Kidney glomerular epithelial cell (primary cell): ENCODE measurements around the gene MAP2K1.

ENCODE experiments used
- DNase-seq: peaks from one replicate; lab custom pipeline; 2025; lab: John Stamatoyannopoulos, UW

Gene MAP2K1

DNA sequence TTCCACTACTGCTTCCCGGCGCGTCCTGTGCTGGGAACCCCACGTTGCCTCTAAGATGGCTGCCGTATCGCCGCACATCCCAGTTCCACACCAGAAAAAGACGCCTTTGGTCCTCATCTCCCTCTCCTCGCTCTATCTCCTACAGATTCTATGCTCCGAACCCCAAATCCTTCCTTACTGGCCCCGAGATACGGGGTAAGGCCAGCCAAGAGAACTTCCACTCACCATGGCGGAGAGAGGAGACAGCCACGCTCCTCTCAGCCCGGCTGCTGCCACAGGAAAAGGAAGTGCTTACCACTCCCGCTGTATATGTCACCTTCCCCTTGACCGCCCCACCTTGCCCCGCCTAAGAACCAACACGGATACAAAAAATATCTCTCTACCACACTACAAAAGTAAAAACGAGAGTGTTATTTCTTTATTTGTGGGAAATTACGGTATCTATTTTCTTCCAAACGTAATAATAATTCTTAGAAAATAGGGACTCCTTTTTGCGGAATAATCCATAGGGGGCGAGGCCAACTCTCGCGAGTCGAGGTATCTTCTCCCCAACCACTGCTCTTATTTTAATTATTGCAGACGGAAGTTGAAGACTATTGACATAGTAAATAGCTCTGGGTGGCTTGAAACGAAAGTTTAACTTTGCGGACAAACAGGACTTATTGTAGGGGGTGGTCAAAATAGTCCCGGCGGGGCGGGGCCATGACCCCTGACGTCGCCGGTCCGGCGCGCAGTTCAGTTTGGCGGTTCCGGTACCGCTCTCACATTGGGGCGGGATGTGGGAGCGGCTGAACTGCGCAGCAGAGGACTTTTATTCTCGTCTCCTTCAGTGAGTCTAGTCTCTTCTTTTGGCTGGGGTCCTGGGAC is 118.1 kb downstream of the MAP2K1 start, which contains the start of the genes RPL4 and ZWILCH:
TSS of gene RPL4 (minus strand) at position 293 of the 867 bp plus-strand sequence. CDS start at position 228, 65 bp downstream.
TSS of gene ZWILCH (plus strand) at position 764 of the 867 bp plus-strand sequence. CDS start at position 777, 13 bp downstream.
- DNase-seq, result peak; percentile 86

DNA sequence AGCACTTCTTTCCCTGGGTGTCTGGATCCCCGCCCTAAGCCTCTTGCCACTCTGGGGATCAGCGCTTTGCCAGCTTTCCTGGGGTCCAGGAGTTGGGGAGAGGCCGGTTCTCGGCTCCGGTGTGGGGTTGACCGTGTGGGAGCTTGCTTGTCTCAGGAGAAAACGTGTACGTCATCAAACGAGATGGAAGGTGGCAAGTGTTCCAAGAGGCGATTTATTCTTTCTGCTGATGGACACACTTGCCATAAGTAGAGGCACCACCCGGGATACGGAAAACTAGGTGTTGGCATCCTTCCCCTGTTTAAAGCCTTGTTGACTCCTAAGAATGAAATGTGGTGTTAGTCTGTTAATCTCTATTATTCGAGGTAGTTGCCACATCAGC is 118.7 kb downstream of the MAP2K1 start:
- peak; percentile 63 for DNase-seq

DNA sequence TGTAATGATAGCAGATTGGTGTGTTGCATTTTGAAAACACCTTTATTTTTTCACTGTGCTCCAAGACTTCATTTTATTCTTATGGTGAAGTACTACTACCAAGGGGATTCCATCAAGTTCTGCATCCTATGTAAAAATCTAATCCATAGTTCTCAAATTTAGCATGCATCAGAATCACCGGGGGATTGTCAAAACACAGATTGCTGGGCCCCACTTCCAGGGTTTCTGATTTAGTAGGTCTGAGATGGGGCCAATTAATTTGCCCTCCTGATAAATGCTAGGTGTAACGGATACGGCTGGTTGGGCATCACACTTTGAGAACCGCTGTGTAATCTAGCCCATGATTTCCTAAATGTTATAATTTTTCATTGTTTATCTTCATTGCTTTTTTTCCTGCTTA is 119.1 kb downstream of the MAP2K1 start:
- no peak for DNase-seq

DNA sequence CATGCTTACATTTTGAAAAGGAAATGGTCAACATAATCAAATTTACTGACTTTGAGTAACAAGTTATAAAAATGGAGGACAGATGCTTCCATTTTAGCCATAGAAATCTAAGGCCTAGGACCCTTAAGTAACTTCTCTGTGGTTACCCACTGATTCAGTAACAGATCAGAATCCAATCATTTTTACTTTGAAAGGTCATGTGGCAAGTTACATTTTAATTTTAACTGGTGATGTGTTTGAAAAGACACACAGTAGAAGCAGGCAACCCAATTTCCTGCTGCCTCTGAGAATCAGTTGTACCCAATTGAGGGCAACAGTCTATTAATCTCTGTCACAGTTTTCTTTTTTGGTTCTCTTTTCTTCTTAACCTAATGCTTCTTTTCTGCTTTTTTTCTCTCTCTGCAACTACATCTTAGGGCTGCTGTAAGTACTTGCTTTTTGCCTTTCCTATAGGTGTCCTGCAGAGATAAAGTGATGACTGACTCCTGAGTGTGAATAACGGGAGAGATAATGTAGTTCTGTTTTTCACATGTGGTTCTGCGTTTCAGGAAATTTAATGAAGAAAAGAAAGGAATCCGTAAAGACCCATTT is 121.7 kb downstream of the MAP2K1 start:
- DNase-seq, result no peak

DNA sequence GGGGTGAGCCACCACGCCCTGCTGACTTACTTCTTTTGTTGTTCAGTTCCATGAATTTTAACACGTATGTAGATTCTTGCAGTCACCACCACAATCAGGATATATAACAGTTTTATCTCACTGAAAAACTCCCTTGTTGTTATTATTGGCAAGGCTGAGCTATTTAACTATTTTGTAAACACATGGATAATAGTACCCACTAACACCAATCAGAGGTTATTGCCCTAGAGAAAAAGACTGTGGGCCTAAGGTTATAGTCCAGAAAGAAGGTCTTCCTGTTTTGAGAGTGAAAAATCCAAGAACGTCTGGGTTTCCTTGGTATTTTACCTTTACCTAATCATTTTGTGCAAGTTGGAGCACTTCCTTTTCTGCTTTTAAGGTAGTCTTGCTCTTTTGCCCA is 127.9 kb downstream of the MAP2K1 start:
- no peak for DNase-seq

DNA sequence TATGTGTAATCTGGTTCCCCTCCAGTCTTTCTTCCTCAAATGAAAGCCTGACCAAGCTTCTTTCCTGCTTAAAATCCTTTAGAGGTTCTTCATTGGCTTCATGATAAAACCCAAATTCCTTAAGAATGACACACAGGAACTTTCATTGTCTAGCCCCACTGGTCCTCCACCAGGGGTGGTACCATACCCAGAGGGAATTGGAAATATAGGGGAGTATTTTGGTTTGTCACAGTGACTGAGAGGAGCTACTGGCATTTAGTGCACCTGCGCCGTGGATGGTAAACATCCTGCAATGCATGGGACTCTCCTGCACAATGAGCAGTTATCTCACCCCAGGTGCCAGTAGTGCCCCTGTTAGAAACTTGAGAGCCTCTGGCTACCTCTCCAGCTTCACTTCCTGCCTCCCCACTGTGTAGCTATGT is 129.2 kb downstream of the MAP2K1 start:
- DNase-seq, result no peak

DNA sequence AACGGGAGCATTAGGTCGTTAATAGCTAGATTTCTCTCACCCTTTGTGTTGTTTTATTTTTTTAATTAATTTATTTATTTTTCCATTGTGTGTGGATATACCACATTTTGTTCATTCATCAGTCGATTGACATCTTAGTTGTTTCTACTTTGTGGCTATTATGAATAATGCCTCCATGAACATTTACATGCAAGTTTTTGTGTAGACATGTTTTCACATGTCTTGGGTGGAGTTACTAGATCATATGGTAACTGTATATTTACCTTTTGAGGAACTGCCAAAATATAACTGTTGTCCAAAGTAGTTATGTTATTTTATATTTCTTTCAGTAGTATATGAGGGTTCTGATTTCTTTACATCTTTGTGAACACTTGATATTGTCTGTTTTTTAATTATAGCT is 137.2 kb downstream of the MAP2K1 start:
- no peak for DNase-seq

DNA sequence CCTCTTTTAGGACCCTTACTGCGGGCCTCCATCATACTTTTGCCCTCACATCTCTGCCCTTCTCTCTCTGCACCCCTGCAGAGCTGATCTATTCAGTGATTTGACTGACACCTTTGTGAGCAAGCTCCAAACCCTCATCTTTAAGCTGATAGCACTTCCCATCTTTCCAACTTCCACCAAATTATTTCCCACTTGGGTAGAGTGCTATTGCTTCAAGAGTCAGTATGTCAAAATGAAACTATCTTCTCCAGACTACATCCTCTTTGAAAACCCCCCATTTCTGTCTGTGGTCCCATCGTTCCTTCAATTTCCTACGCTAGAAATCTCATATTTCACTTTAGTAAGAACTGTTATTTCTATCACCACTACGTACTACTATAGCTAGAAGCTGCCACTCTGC is 138.1 kb downstream of the MAP2K1 start:
- DNase-seq, result no peak

DNA sequence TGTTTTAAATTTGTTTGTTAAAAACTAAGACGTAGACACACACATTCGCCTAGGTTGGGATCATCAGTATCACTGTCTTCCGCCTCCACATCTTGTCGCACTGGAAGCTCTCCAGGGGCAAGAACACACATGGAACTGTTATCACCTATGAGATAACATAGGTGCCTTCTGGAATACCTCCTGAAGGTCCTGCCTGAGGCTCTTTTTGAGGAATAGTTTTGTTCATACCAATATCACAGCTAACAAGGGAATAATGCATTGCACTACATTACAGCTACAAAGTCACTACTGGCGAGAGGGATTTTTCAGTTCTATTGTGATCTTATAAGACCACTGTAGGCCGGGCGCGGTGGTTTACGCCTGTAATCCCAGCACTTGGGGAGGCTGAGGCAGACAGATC is 148.3 kb downstream of the MAP2K1 start:
- no peak for DNase-seq
